ENCODE data around the gene WNT3A. TPM values are rescaled to one million over a fixed set of nuclear protein-coding genes. Genes with fewer than 3 reads are reported as not detected.

The WNT3A gene
- total RNA-seq, 3 donors from 2014 or later, result not detected

GRCh38 chr1:228012555-228012954, 5.8 kb downstream of the WNT3A start:
- intact Hi-C loops (cut with DNase I, micrococcal nuclease), result no loop called here
- no peak for TF ChIP-seq CTCF (IDR thresholded peaks at IDR 0.05)
- Histone ChIP-seq H3K4me3 (no peak overlapping the region), H3K36me3 (ENCODE audit: low read depth) (no peaks in the 10 kb centered on the region), H3K4me1 (ENCODE audit: low read depth) (no peaks in the 10 kb centered on the region), H3K9me3 (no peaks in the 10 kb centered on the region)
- DNase-seq (no peak), ATAC-seq (no peak)

GRCh38 chr1:228013131-228013934, 6.5 kb downstream of the WNT3A start:
- H3K36me3 ChIP-seq (ENCODE audit: low read depth), result no peaks in the 10 kb centered on the region
- no peak for TF ChIP-seq CTCF (IDR thresholded peaks at IDR 0.05)
- no peak overlapping the region for H3K4me3 ChIP-seq
- intact Hi-C loops (cut with DNase I, micrococcal nuclease), result no loop called here
- ATAC-seq (no peak), DNase-seq (no peak)
- H3K4me1 ChIP-seq (ENCODE audit: low read depth), result no peaks in the 10 kb centered on the region
- H3K9me3 ChIP-seq, result no peaks in the 10 kb centered on the region

GRCh38 chr1:228013935-228014930, 7.4 kb downstream of the WNT3A start:
- no peak for TF ChIP-seq CTCF (IDR thresholded peaks at IDR 0.05)
- Histone ChIP-seq H3K9me3 (no peaks in the 10 kb centered on the region), H3K4me1 (ENCODE audit: low read depth) (no peaks in the 10 kb centered on the region), H3K36me3 (ENCODE audit: low read depth) (no peaks in the 10 kb centered on the region), H3K4me3 (no peak overlapping the region)
- intact Hi-C loops (cut with DNase I, micrococcal nuclease), result no loop called here
- peak in 1 of 3 donors; percentile 14 for DNase-seq
- no peak for ATAC-seq

GRCh38 chr1:228015276-228016180, 8.7 kb downstream of the WNT3A start:
- Histone ChIP-seq H3K9me3 (no peaks in the 10 kb centered on the region), H3K4me1 (ENCODE audit: low read depth) (no peaks in the 10 kb centered on the region), H3K36me3 (ENCODE audit: low read depth) (no peaks in the 10 kb centered on the region), H3K4me3 (no peak overlapping the region)
- no peak for TF ChIP-seq CTCF (IDR thresholded peaks at IDR 0.05)
- intact Hi-C loops (cut with DNase I, micrococcal nuclease), result no loop called here
- no peak for ATAC-seq
- peak in 1 of 3 donors; percentile 7 for DNase-seq

- Histone ChIP-seq H3K4me3 (no peak overlapping the region), H3K9me3 (no peaks in the 10 kb centered on the region), H3K36me3 (ENCODE audit: low read depth) (no peaks in the 10 kb centered on the region), H3K4me1 (ENCODE audit: low read depth) (no peaks in the 10 kb centered on the region)
- intact Hi-C loops (cut with DNase I, micrococcal nuclease), result no loop called here
- ATAC-seq (no peak), DNase-seq (peak in 2 of 3 donors; percentile 4 to 7)
- no peak for TF ChIP-seq CTCF (IDR thresholded peaks at IDR 0.05)
Observed at GRCh38 chr1:228016181-228016510, 9.3 kb downstream of the WNT3A start.
